Vagina (tissue), 2 donors: Measurements from ENCODE around the gene CIB2.

ENCODE experiments used
- CTCF ChIP-seq, 3 experiments: fragments of 450-650 bp in 2 of 3; fragments of 200-600 bp in 1 of 3; sonication (generic) in 1 of 3; IDR thresholded peaks; one replicate each; pipeline ENCODE4 v1.5.1; 2017 to 2019; ENCODE audit warnings: antibody characterized with exemption in 3 of 3, mild to moderate bottlenecking in 2 of 3, moderate library complexity in 2 of 3
- POLR2A ChIP-seq, 2 donors: fragments of 450-650 bp; IDR thresholded peaks; one replicate each; pipeline ENCODE4 v1.6.1; 2017; ENCODE audit warnings: antibody characterized with exemption in 2 of 2, mild to moderate bottlenecking in 2 of 2, moderate library complexity in 2 of 2
- POLR2AphosphoS5 ChIP-seq, 2 donors: sonication (generic); formaldehyde crosslinking; IDR thresholded peaks; one replicate each; pipeline ENCODE4 v1.9.0; 2017; ENCODE audit warnings: antibody characterized with exemption in 2 of 2, mild to moderate bottlenecking in 2 of 2, low read depth in 1 of 2; ENCODE audit not compliant: insufficient read depth in 1 of 2

- TF ChIP-seq CTCF (IDR thresholded peaks at IDR 0.05): no peak
- TF ChIP-seq POLR2AphosphoS5 (IDR thresholded peaks at IDR 0.05; ENCODE audit: insufficient read depth in 1 of 2, low read depth in 1 of 2): no peak
- TF ChIP-seq POLR2A (IDR thresholded peaks at IDR 0.05): no peak
These were observed 43.2 kb upstream of the CIB2 start for GRCh38 chr15:78174401-78174800.
